Mucosa of descending colon (tissue), 3 donors: ENCODE measurements around the gene CNNM3. TPM values are rescaled to one million over a fixed set of nuclear protein-coding genes. Genes with fewer than 3 reads are reported as not detected.

Experiments
- ATAC-seq: fragments of 200-7000 bp; cut with Tn5 transposase; one replicate; pipeline ENCODE4 v1.9.1; 2020; ENCODE audit warnings: mild to moderate bottlenecking, moderate library complexity
- DNase-seq, 3 donors: peaks; one replicate each; pipeline ENCODE4 v3.0.0-alpha.2; 2020
- H3K36me3 ChIP-seq: fragments of 200-600 bp; one replicate; pipeline ENCODE4 v1.8.0; 2021; ENCODE audit warnings: low read depth, mild to moderate bottlenecking
- H3K4me1 ChIP-seq: fragments of 200-600 bp; one replicate; pipeline ENCODE4 v1.8.0; 2021; ENCODE audit warnings: low read depth, mild to moderate bottlenecking
- H3K4me3 ChIP-seq: fragments of 200-600 bp; one replicate; pipeline ENCODE4 v1.8.0; 2021; ENCODE audit warnings: mild to moderate bottlenecking
- H3K9me3 ChIP-seq: fragments of 200-600 bp; one replicate; pipeline ENCODE4 v1.8.0; 2021; ENCODE audit warnings: mild to moderate bottlenecking
- intact Hi-C, 2 donors: fragments of 100-400 bp; cut with DNase I in 1 of 2; cut with micrococcal nuclease in 1 of 2; formaldehyde crosslinking; loops; one replicate each; pipeline versions ENCODE4 v1.11.0 to v1.11.1; 2022; cut with DNase I, micrococcal nuclease
- total RNA-seq, 3 donors: library from RNA; stranded (reverse); fragmentation: NEBNext Ultra II Directional in 2 of 3; extraction: Animal tissue kit (Norgen Biotek cat#: 25700) in 2 of 3; gene quantifications; one replicate each; pipeline versions ENCODE4 v1.2.1 to v1.2.4, GENCODE V29; 2021 to 2023
- TF ChIP-seq, protein P1 (sequence below): fragments of 200-600 bp; IDR thresholded peaks from one replicate; pipeline ENCODE4 v1.8.0; 2022; ENCODE audit warnings: antibody characterized with exemption, mild to moderate bottlenecking
- donor health status: DM: no; HTN: no; CAD: no; lungs with moderate emphysema.
- donor health status: DM: no; HTN: no; CAD: no.
- donor health status: DM: no; HTN: yes; CAD: no.

Gene CNNM3
- total RNA-seq, 3 donors from 2014 or later, result 21.2 to 35.5 (median 33.4) TPM

- intact Hi-C loops, result no loop called here
- DNase-seq (no peak), ATAC-seq (no peak)
- Histone ChIP-seq H3K9me3 (no peaks in the 10 kb centered on the region), H3K4me1 (peaks cover 3% of the 10 kb centered on the region), H3K36me3 (no peaks in the 10 kb centered on the region), H3K4me3 (no peak overlapping the region)
- TF ChIP-seq, protein P1, sequence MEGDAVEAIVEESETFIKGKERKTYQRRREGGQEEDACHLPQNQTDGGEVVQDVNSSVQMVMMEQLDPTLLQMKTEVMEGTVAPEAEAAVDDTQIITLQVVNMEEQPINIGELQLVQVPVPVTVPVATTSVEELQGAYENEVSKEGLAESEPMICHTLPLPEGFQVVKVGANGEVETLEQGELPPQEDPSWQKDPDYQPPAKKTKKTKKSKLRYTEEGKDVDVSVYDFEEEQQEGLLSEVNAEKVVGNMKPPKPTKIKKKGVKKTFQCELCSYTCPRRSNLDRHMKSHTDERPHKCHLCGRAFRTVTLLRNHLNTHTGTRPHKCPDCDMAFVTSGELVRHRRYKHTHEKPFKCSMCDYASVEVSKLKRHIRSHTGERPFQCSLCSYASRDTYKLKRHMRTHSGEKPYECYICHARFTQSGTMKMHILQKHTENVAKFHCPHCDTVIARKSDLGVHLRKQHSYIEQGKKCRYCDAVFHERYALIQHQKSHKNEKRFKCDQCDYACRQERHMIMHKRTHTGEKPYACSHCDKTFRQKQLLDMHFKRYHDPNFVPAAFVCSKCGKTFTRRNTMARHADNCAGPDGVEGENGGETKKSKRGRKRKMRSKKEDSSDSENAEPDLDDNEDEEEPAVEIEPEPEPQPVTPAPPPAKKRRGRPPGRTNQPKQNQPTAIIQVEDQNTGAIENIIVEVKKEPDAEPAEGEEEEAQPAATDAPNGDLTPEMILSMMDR, result no peak
Observed at GRCh38 chr2:96878796-96879544, 62.9 kb downstream of the CNNM3 start.

DNA sequence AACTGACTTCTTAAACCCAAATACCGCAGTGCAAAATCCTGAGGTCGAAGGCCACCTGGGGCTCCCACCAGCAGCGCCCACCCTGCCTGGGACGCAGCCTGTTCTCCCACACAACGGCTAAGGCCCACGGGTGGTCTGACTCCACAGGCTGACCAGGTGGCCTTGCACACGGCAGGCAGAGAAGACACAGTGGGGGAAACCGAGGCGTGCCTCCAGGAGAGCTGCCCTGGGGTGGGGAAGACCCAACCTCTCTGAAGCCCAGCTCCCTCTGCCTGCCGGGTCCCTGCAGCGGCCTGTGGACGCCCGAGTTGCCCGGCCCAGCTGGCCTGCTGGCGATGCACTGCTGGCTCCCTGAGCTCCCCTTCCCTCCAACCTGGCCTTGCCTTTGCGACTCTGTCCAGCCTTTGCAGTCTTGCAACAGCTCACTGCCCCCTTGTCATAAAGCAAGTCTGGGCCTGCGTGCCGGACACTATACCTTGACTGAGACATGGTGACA is 63.5 kb downstream of the CNNM3 start:
- TF ChIP-seq, protein P1, result no peak
- peaks cover 3% of the 10 kb centered on the region for H3K4me1 ChIP-seq
- ATAC-seq (no peak), DNase-seq (no peak)
- H3K36me3 ChIP-seq, result no peaks in the 10 kb centered on the region
- intact Hi-C loops, result no loop called here
- H3K4me3 ChIP-seq, result no peak overlapping the region
- H3K9me3 ChIP-seq, result no peaks in the 10 kb centered on the region

GRCh38 chr2:96880891-96881273 is 64.8 kb downstream of the CNNM3 start:
- ATAC-seq, result no peak
- TF ChIP-seq, protein P1, result no peak
- H3K9me3 ChIP-seq, result no peaks in the 10 kb centered on the region

GRCh38 chr2:96881349-96882195 is 65.5 kb downstream of the CNNM3 start:
- DNase-seq, result no peak
- H3K4me1 ChIP-seq, result no peaks in the 10 kb centered on the region
- H3K36me3 ChIP-seq, result no peaks in the 10 kb centered on the region
- no peaks in the 10 kb centered on the region for H3K9me3 ChIP-seq
- TF ChIP-seq, protein P1, result no peak
- H3K4me3 ChIP-seq, result no peak overlapping the region
- ATAC-seq, result no peak
- intact Hi-C loops, result no loop called here

More at GRCh38 chr2:96880891-96881273, 64.8 kb downstream of the CNNM3 start:
- Histone ChIP-seq H3K4me1 (no peaks in the 10 kb centered on the region), H3K36me3 (no peaks in the 10 kb centered on the region), H3K4me3 (no peak overlapping the region)
- no peak for DNase-seq
- intact Hi-C loops, result no loop called here

DNA sequence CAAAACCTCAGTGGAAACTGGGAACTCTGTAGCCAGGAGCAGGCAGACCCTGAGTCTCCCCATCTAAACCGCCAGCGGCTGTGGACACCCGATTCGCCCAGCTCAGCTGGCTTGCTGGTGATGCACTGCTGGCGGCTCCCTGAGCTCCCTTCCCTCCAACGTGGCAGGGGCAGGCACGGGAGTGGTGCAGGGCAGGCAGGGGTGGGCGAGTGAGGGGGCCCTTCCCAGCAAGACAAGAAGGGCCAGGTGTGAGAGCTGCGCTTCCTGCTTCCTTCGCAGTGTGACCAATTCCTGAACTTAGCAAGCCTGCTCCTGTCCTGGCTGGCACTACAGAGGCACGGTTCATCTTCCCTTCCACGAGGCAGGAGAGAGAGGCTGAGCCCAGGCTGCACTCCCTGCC is 66.2 kb downstream of the CNNM3 start:
- no peak for ATAC-seq
- intact Hi-C loops, result no loop called here

More for the DNA sequence above, 66.2 kb downstream of the CNNM3 start:
- H3K9me3 ChIP-seq, result no peaks in the 10 kb centered on the region
- no peak overlapping the region for H3K4me3 ChIP-seq
- TF ChIP-seq, protein P1, result no peak
- no peaks in the 10 kb centered on the region for H3K36me3 ChIP-seq
- no peaks in the 10 kb centered on the region for H3K4me1 ChIP-seq
- DNase-seq, result no peak
